ENCODE measurements around the gene MBOAT2.
"Not testable (repeated sequence)": the region's sequence is repeated elsewhere in the genome, so short reads cannot be mapped to it uniquely, and the experiment has no call there.

Gene MBOAT2

DNA sequence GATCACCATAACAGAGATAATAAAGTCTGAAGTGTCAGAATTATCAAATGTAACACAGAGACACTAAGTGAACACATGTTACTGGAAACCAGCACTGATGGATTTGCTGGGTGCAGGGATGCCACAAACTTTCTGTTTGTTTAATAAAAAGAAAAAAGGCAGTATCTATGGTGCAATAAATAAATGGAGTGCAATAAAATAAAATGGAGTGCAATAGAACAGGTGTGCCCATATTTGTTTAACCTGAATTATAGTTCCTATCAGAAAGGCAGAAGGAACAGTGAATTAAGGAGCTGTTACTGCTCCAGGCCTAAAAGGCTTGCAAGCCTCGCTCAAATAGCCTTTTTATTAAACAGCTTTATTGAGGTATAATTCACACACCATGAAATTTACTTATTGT, 85.1 kb downstream of the MBOAT2 start:
- TF ChIP-seq, protein P1, sequence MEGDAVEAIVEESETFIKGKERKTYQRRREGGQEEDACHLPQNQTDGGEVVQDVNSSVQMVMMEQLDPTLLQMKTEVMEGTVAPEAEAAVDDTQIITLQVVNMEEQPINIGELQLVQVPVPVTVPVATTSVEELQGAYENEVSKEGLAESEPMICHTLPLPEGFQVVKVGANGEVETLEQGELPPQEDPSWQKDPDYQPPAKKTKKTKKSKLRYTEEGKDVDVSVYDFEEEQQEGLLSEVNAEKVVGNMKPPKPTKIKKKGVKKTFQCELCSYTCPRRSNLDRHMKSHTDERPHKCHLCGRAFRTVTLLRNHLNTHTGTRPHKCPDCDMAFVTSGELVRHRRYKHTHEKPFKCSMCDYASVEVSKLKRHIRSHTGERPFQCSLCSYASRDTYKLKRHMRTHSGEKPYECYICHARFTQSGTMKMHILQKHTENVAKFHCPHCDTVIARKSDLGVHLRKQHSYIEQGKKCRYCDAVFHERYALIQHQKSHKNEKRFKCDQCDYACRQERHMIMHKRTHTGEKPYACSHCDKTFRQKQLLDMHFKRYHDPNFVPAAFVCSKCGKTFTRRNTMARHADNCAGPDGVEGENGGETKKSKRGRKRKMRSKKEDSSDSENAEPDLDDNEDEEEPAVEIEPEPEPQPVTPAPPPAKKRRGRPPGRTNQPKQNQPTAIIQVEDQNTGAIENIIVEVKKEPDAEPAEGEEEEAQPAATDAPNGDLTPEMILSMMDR (IDR thresholded peaks at IDR 0.05; ENCODE audit: insufficient read depth, low read length, missing control alignments) = no peak
- CTCF ChIA-PET = no interaction called here
- no peak overlapping the region for H3K4me3 ChIP-seq (ENCODE audit: low read depth, low read length)
- no peak for DNase-seq (ENCODE audit: low read depth, low spot score)
- POLR2A ChIA-PET = no interaction called here

DNA sequence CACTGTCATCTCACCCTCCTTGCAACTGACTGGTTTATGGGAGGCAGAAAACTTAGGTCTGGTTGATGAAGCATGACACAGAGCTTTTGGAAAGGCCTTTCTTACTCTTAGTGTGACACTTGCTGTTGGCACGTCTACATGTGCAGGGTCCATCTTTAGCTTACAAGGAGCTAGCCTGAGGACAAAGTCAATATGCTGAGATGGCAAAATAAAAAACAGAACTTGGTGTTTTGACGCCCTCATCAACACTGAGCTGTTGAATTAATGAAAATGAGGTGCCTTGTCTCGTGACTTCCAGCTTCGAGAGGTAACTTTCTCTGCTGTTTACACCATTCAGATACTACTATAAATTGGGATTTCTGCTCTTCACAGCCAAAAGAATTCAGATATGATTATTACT, 87.5 kb downstream of the MBOAT2 start:
- TF ChIP-seq, protein P1 (IDR thresholded peaks at IDR 0.05; ENCODE audit: insufficient read depth, low read length, missing control alignments) = no peak
- DNase-seq (ENCODE audit: low read depth, low spot score) = no peak
- ChIA-PET CTCF (no interaction called here), POLR2A (no interaction called here)
- no peak overlapping the region for H3K4me3 ChIP-seq (ENCODE audit: low read depth, low read length)

DNA sequence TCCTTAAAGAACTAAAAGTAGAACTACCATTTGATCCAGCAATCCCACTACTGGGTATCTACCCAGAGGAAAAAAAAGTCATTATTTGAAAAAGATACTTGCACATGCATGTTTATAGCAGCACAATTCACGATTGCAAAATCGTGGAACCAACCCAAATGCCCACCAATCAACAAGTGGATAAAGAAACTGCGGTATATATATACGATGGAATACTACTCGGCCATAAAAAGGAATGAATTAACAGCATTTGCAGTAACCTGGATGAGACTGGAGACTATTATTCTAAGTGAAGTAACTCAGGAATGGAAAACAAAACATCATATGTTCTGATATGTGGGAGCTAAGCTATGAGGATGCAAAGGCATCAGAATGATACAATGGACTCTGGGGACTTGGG, 89.7 kb downstream of the MBOAT2 start:
- DNase-seq (ENCODE audit: low read depth, low spot score); H3K4me3 ChIP-seq (ENCODE audit: low read depth, low read length); POLR2A ChIA-PET; CTCF ChIA-PET: not testable (repeated sequence)

DNA sequence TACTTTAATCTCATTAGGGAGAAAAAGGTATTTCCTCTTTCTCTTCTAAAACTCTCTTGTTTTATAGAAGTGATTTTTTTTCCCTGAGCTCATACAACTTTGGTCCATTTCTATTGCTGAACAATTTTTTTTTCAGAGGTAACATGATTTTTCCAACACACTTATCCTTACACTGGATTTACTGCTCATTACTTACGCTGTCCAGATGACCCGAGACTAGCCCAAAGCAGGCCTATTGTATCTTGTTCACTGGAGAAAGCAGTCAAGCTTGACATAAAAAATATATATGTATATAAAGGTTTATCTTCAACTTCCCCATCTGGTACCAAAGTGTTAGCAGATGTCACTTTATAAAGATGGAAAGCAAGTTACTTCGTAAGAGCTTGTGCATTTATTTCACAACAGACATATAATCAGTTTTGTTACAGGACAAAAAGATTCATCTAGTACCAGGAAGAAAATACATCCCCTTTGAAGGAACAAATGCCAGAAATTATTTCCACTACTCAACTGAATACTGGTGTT, 95.7 kb downstream of the MBOAT2 start:
- TF ChIP-seq, protein P1 (IDR thresholded peaks at IDR 0.05; ENCODE audit: insufficient read depth, low read length, missing control alignments) = no peak
- ChIA-PET CTCF (interaction anchor here (1.0 to 1.9 kb wide), 3 partner anchors 15 to 35 kb away, joined by 3 to 5 read pairs (median 3); no protein-coding TSS in a partner anchor), POLR2A (no interaction called here)
- no peak for DNase-seq (ENCODE audit: low read depth, low spot score)
- H3K4me3 ChIP-seq (ENCODE audit: low read depth, low read length) = no peak overlapping the region

DNA sequence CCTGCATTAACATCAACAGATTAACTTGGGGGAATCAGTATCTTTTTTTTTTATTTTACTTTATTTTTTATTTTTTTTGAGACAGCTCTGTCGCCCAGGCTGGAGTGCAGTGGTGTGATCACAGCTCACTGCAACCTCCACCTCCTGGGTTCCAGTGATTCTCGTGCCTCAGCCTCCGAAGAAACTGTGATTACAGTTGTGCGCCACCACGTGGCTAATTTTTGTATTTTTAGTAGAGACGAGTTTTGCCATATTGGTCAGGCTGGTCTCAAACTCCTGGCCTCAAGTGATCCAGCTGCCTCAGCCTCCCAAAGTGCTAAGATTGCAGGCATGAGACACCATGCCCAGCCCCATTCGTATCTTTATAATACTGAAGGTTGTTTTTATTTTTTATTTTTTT, 99.6 kb downstream of the MBOAT2 start:
- CTCF ChIA-PET = interaction anchor here (1.5 kb wide), 1 partner anchor 12 kb away, joined by 4 read pairs; no protein-coding TSS in a partner anchor
- DNase-seq (ENCODE audit: low read depth, low spot score); H3K4me3 ChIP-seq (ENCODE audit: low read depth, low read length); POLR2A ChIA-PET: not testable (repeated sequence)

DNA sequence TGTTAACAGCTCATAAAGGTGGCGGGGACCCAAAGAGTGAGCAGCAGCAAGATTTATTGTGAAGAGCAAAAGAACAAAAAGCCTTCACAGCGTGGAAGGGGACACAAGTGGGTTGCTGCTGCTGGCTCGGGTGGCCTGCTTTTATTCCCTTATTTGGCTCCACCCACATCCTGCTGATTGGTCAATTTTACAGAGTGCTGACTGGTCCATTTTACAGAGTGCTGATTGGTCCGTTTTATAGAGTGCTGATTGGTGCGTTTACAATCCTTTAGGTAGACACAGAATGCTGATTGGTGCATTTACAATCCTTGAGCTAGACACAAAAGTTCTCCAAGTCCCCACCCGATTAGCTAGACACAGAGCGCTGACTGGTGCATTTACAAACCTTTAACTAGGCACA, 100.7 kb downstream of the MBOAT2 start:
- CTCF ChIA-PET = interaction anchor here (1.5 kb wide), 1 partner anchor 11 kb away, joined by 4 read pairs; no protein-coding TSS in a partner anchor
- POLR2A ChIA-PET; H3K4me3 ChIP-seq (ENCODE audit: low read depth, low read length); DNase-seq (ENCODE audit: low read depth, low spot score): not testable (repeated sequence)

DNA sequence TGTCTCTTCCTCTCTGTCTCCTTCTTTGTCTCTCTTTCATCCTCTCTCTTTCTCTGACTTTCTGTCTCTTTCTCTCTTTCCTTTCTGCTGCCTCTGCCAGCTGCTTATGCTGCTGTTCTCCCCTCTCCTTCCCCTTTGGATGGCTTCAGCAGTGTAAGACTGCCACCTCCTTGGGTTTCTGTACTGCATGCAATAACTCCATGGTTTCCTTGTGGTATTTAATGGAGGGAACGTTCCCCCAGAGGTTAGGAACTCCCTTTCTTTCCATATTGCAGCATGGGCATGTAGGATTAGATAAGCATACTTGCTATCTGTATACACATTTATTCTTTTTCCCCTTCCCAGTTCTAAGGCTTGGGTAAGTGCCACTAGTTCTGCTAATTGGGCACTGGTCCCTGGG, 106.3 kb downstream of the MBOAT2 start:
- CTCF ChIA-PET; H3K4me3 ChIP-seq (ENCODE audit: low read depth, low read length); DNase-seq (ENCODE audit: low read depth, low spot score); POLR2A ChIA-PET: not testable (repeated sequence)

DNA sequence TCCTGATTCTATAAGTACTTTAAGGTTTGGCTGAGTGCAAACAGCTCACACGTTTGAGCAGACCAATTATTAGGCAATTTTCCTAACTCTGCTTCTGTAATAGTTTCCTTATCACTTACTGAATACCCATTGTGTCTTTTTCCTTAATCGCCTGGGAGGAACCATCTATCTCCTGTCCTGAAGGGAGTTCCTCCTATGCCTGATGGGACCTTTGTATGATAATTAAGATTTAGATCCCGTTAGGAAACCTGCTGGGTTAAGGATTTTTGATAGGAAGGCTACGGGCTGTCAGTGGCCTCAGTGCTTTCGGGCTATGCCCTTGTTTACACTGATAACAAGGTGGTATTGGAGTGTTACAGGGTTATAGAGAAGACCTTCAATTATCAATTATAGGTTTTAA, 106.8 kb downstream of the MBOAT2 start:
- POLR2A ChIA-PET; CTCF ChIA-PET; H3K4me3 ChIP-seq (ENCODE audit: low read depth, low read length); DNase-seq (ENCODE audit: low read depth, low spot score): not testable (repeated sequence)

DNA sequence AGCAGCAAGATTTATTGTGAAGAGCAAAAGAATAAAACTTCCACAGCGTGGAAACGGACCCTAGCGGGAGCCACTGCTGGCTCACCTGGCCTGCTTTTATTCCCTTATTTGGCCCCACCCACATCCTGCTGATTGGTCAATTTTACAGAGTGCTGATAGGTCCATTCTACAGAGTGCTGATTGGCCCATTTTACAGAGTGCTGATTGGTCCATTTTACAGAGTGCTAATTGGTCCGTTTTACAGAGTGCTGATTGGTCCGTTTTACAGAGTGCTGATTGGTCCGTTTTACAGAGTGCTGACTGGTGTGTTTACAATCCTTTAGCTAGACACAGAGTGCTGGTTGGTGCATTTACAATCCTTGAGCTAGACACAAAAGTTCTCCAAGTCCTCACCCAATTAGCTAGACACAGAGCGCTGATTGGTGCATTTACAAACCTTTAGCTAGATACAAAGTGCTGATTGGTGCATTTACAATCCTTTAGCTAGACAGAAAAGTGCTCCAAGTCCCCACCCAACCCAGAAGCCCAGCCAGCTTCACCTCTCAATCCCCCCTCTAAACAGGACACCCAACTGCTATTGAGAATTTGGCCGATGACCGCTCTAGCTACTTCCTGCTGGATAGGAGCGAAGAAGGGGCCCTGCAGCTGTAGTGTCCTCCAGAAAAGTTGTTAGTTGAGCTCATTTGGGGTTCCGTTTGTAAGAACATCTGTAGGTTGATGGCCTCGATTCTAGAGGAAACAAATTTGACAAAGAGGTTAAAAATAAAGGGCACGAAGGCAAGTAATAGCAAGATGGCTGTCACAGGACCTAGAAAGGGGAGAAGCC, 108.2 kb downstream of the MBOAT2 start:
- ChIA-PET CTCF (interaction anchor here (2.1 kb wide), 1 partner anchor 22 kb away, joined by 5 read pairs; no protein-coding TSS in a partner anchor), POLR2A (interaction anchor here (0.6 kb wide), 1 partner anchor 109 kb away, joined by 3 read pairs; no protein-coding TSS in a partner anchor)
- H3K4me3 ChIP-seq (ENCODE audit: low read depth, low read length); DNase-seq (ENCODE audit: low read depth, low spot score): not testable (repeated sequence)

Measured in AG04449 (cell line).